Nephron progenitor cell (in vitro differentiated cells): ENCODE results near the gene PTGES3.

Experiments used
- DNase-seq: peaks from one replicate; pipeline ENCODE4 v3.0.0; 2021
- H3K27ac Mint-ChIP-seq: 2 replicates; pipeline ENCODE4 v1.8.0; 2021; ENCODE audit warnings: mild to moderate bottlenecking, moderate library complexity, mixed read lengths
- H3K27me3 Mint-ChIP-seq: 2 replicates; pipeline ENCODE4 v1.8.0; 2021; ENCODE audit warnings: mild to moderate bottlenecking, low read depth, mixed read lengths; ENCODE audit not compliant: poor library complexity
- H3K36me3 Mint-ChIP-seq: 2 replicates; pipeline ENCODE4 v1.8.0; 2021; ENCODE audit warnings: low read depth, mixed read lengths
- H3K4me1 Mint-ChIP-seq: 2 replicates; pipeline ENCODE4 v1.8.0; 2021; ENCODE audit warnings: mixed read lengths
- H3K4me3 Mint-ChIP-seq: 2 replicates; pipeline ENCODE4 v1.8.0; 2021; ENCODE audit warnings: mild to moderate bottlenecking, moderate library complexity, mixed read lengths
- H3K9me3 Mint-ChIP-seq: 2 replicates; pipeline ENCODE4 v1.8.0; 2021; ENCODE audit warnings: mild to moderate bottlenecking, moderate library complexity, mixed read lengths
- TF ChIP-seq, protein P1 (sequence below): fragments of 200-600 bp; sonication (generic); IDR thresholded peaks from 2 replicates; pipeline ENCODE4 v1.5.0; 2021; ENCODE audit warnings: antibody characterized with exemption

The PTGES3 gene

DNA sequence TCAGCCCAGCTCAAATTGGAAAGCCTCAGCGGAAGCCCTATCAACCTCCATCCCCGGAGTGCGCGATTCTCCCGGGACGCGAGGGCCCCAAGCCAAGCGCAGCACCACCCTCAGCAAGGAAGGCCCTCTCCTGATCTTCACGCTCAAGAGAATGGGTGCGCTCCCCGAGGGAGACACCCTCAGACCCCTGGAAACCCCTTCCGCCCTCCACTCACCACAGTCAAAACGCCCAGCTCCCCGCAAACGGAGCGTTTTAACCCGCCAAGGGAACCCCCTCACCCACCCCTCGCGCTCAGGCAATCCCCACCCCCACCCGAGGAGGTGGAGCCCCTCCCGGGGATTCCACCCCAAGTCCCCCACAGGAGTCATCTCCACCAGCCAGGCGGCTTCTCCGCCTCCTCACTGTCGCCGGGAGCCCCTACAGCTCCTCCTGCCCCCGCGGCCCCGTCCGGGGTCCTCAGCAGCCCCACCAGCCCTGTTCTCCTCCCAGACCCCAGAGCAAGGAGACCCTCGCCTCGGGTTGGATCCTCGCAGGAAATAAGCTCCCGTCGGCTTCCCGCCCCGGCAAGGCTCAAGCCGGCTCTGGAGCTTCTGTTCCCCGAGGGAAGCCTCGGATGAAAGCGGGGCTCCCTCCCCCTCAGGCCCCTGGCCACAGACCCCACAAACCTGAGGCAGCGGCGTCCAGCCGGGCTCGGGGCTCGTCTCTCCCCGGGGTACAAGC, 58.5 kb downstream of the PTGES3 start:
- peak; percentile 41 for DNase-seq
- Mint-ChIP-seq H3K4me3 (peak overlapping the region; percentile 96), H3K4me1 (peaks cover 77% of the 10 kb centered on the region), H3K9me3 (no peaks in the 10 kb centered on the region), H3K36me3 (peaks cover 17% of the 10 kb centered on the region), H3K27ac (peak overlapping the region; percentile 86), H3K27me3 (no peaks in the 10 kb centered on the region)
- TF ChIP-seq, protein P1, sequence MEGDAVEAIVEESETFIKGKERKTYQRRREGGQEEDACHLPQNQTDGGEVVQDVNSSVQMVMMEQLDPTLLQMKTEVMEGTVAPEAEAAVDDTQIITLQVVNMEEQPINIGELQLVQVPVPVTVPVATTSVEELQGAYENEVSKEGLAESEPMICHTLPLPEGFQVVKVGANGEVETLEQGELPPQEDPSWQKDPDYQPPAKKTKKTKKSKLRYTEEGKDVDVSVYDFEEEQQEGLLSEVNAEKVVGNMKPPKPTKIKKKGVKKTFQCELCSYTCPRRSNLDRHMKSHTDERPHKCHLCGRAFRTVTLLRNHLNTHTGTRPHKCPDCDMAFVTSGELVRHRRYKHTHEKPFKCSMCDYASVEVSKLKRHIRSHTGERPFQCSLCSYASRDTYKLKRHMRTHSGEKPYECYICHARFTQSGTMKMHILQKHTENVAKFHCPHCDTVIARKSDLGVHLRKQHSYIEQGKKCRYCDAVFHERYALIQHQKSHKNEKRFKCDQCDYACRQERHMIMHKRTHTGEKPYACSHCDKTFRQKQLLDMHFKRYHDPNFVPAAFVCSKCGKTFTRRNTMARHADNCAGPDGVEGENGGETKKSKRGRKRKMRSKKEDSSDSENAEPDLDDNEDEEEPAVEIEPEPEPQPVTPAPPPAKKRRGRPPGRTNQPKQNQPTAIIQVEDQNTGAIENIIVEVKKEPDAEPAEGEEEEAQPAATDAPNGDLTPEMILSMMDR: no peak

DNA sequence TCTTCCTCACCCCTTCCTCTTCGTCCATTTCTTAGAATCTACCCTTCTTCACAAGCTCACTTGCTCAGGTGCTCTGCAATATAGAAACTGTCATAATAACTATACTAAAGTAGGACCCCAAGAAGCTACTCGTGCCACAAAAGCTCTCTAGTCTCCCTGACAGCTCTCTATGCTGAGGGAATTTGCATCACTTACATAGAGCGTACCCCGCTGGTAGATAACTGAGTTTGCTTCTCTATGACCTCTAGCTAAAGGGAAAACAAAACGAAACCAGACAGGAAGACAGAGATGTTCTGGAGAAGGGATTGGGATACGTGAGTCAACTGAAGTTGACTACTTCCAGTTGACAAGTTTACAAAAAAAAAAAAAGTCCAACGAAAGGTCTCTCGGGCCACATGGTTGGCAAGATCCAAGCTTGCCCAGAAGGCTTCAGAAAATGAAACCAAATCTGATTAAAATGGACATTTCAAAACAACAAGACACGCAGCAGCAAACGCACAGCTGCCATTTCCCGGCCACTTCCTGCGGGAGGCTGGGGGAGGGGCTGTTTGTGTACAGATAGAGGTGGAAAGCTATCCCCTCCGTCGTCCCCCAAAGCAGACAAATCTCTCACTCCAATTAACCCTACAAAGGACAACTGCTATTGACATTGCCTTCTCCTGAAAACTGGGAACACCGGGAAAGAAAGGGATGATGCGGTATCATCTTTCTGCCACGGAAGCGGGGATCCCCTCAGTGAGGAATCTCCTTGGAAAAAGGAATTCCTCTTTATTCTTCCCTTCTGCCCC, 59.2 kb downstream of the PTGES3 start:
- H3K36me3 Mint-ChIP-seq: peaks cover 25% of the 10 kb centered on the region

DNA sequence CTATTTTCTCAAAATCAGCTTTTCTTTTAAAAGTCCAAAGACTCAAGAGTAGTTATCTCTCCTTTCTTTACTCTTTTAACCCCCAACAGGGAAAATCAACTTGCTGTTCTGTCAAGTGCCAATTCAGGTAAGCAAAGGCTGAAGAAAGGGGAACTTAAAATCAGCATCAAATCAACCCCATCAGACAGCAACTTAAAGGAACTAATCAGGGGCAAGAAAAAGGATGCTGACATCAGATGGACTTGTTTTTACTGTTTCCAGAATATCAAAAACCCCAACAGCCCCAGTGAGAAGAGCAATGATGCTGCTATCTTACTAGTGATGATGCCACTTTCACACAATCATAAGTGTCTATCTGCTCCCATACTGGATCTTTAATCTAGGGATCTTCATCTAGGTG, 61.4 kb downstream of the PTGES3 start:
- no peaks in the 10 kb centered on the region for H3K27me3 Mint-ChIP-seq
- peaks cover 64% of the 10 kb centered on the region for H3K4me1 Mint-ChIP-seq
- H3K36me3 Mint-ChIP-seq: peaks cover 41% of the 10 kb centered on the region
- no peaks in the 10 kb centered on the region for H3K9me3 Mint-ChIP-seq
- TF ChIP-seq, protein P1: no peak
- H3K4me3 Mint-ChIP-seq: no peak overlapping the region
- H3K27ac Mint-ChIP-seq: no peak overlapping the region
- DNase-seq: no peak

More for the DNA sequence above, 59.2 kb downstream of the PTGES3 start:
- no peaks in the 10 kb centered on the region for H3K27me3 Mint-ChIP-seq
- H3K4me1 Mint-ChIP-seq: peaks cover 73% of the 10 kb centered on the region
- H3K4me3 Mint-ChIP-seq: peak overlapping the region; percentile 96
- peak; percentile 61 for DNase-seq
- H3K9me3 Mint-ChIP-seq: no peaks in the 10 kb centered on the region
- H3K27ac Mint-ChIP-seq: peak overlapping the region; percentile 86
- TF ChIP-seq, protein P1: no peak

DNA sequence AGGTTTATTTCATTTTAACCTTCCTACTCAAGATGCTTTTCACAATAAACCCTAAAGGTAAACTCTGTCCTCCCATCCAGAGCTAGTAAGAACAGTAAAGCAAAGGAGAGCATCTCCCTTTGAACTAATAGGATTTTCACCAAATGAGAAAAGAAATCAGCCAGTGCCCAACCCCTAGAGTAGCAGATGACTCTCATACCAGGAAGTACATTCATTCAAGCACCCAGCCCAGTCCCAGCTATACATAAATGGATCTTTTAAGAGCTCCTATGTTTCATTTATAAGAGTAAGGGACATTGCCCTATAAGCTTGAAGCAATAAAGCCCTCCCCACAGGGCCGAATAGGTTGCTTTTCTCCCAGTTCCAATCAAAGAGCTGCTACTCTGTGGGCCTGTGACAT, 65.5 kb downstream of the PTGES3 start:
- Mint-ChIP-seq H3K27me3 (no peaks in the 10 kb centered on the region), H3K27ac (no peak overlapping the region), H3K36me3 (peaks cover 60% of the 10 kb centered on the region), H3K9me3 (no peaks in the 10 kb centered on the region), H3K4me1 (peaks cover 43% of the 10 kb centered on the region), H3K4me3 (no peak overlapping the region)
- no peak for DNase-seq
- TF ChIP-seq, protein P1: no peak

DNA sequence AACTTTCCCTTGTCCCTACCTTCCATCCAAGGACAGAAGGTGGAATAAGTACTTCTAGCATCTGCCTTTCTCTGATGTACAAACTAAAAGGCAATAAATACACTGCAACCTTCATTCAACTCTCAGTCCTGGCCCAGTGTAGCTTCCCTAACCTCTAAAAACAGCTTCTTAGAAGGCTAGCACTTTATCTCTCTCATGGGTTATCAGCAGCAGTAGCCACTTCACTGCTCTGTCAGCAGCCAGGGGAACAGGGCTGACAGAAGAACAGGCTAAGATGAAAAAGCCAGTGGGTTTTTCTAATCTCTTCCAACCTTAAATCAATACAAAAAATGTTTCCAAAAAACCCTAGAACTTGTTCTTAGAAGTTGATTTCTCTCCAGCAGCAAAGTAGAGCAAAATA, 71.2 kb downstream of the PTGES3 start:
- TF ChIP-seq, protein P1: no peak
- H3K9me3 Mint-ChIP-seq: no peaks in the 10 kb centered on the region
- peaks cover 75% of the 10 kb centered on the region for H3K36me3 Mint-ChIP-seq
- H3K27ac Mint-ChIP-seq: peak overlapping the region; percentile 52
- DNase-seq: no peak
- H3K4me1 Mint-ChIP-seq: peaks cover 12% of the 10 kb centered on the region
- H3K4me3 Mint-ChIP-seq: no peak overlapping the region
- H3K27me3 Mint-ChIP-seq: no peaks in the 10 kb centered on the region
